Measurements from ENCODE around the gene PEX13. TPM values are rescaled to one million over a fixed set of nuclear protein-coding genes. Genes with fewer than 3 reads are reported as not detected.

The PEX13 gene
- total RNA-seq, 2 donors from 2014 or later = 18.2 to 19.8 TPM

DNA sequence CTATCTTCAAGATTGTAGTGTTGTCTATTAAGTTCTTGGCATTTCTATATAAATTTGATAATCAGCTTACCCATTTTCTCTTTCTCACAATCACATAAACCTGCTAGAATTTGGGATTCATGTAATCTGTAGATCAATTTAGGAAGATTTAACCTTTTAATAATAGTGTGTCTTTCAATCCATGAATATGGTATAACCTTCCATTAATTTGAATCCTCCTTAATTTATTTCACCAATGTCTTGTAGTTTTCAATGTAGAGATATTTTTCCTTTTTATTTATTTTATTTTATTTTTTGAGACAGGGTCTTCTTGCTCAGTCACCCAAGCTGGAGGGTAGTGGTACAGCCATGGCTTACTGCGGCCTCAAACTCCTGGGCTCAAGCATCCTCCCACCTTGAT, 68.4 kb downstream of the PEX13 start:
- WGBS, 2 donors = 100% methylated on average over 1 of the region's 1 CpG
- H3K27me3 ChIP-seq = no peaks in the 10 kb centered on the region
- no peak for ATAC-seq
- TF ChIP-seq, protein P1, sequence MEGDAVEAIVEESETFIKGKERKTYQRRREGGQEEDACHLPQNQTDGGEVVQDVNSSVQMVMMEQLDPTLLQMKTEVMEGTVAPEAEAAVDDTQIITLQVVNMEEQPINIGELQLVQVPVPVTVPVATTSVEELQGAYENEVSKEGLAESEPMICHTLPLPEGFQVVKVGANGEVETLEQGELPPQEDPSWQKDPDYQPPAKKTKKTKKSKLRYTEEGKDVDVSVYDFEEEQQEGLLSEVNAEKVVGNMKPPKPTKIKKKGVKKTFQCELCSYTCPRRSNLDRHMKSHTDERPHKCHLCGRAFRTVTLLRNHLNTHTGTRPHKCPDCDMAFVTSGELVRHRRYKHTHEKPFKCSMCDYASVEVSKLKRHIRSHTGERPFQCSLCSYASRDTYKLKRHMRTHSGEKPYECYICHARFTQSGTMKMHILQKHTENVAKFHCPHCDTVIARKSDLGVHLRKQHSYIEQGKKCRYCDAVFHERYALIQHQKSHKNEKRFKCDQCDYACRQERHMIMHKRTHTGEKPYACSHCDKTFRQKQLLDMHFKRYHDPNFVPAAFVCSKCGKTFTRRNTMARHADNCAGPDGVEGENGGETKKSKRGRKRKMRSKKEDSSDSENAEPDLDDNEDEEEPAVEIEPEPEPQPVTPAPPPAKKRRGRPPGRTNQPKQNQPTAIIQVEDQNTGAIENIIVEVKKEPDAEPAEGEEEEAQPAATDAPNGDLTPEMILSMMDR (IDR thresholded peaks at IDR 0.05) = no peak
- TF ChIP-seq POLR2A (IDR thresholded peaks at IDR 0.05) = no peak
- H3K9me3 ChIP-seq = no peaks in the 10 kb centered on the region
- no peak overlapping the region for H3K4me3 ChIP-seq
- intact Hi-C loops (cut with DNase I) = no loop called here
- peaks cover 0 to 6% of the 10 kb centered on the region in 2 donors for H3K36me3 ChIP-seq (replicated peaks in 1 of 2; ENCODE audit: insufficient read depth in 1 of 2, low read depth in 2 of 2)
- no peak overlapping the region for H3K27ac ChIP-seq
- no peak for DNase-seq
- no peaks in the 10 kb centered on the region for H3K4me1 ChIP-seq

DNA sequence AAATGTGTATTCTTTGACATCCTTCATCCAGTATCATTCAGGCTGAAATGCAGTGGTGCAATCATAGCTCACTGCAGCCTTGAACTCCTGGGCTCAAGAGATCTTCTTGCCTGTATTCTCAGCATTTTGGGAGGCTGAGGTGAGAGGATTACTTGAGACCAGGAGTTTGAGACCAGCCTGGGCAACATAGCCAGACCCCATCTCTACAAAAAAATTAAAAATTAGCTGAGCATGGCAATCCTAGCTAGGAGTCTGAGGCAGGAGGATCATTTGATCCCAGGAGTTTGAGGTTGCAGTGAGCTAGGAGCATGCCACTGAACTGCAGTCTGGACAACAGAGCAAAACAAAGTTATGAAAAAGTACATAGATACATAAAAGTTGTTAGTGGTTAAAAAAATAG, 72.3 kb downstream of the PEX13 start:
- Histone ChIP-seq H3K27ac (no peak overlapping the region), H3K9me3 (no peaks in the 10 kb centered on the region), H3K4me1 (no peaks in the 10 kb centered on the region), H3K4me3 (no peak overlapping the region), H3K36me3 (replicated peaks in 1 of 2; ENCODE audit: insufficient read depth in 1 of 2, low read depth in 2 of 2) (peaks cover 0 to 6% of the 10 kb centered on the region in 2 donors), H3K27me3 (no peaks in the 10 kb centered on the region)
- TF ChIP-seq POLR2A (IDR thresholded peaks at IDR 0.05) = no peak
- TF ChIP-seq, protein P1 (IDR thresholded peaks at IDR 0.05) = no peak
- ATAC-seq (no peak), DNase-seq (no peak)
- intact Hi-C loops (cut with DNase I) = no loop called here

DNA sequence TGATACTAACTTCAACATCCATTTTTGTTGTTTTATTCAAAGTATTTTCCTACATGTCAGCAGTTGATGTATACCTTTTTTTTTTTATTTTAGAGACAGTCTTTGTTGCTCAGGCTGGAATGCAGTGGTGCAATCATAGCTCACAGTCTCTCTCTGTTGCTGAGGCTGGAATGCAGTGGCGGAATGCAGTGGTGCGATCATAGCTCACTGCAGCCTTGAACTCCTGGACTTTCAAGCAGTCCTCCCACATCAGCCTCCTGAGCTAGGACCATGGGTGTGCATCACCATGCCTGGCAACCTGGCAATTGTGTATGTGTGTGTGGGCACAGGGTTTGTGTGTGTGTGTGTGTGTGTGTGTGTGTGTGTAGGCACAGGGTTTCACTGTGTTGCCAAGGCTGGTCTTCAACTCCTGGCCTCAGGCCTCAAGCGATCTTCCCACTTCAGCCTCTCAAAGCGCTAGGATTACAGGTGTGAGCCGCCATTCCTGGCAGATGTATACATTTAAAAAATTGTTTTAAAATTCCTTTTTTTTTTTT, 72.9 kb downstream of the PEX13 start:
- ATAC-seq (no peak), DNase-seq (no peak)
- H3K4me1 ChIP-seq = no peaks in the 10 kb centered on the region
- H3K36me3 ChIP-seq (replicated peaks in 1 of 2; ENCODE audit: insufficient read depth in 1 of 2, low read depth in 2 of 2) = peaks cover 0 to 4% of the 10 kb centered on the region in 2 donors
- intact Hi-C loops (cut with DNase I) = no loop called here
- no peaks in the 10 kb centered on the region for H3K27me3 ChIP-seq
- TF ChIP-seq, protein P1 (IDR thresholded peaks at IDR 0.05) = no peak
- no peak for TF ChIP-seq POLR2A (IDR thresholded peaks at IDR 0.05)
- no peak overlapping the region for H3K4me3 ChIP-seq
- H3K27ac ChIP-seq = no peak overlapping the region
- 78 to 80% methylated on average over 5 of the region's 5 CpGs for WGBS, 2 donors
- no peaks in the 10 kb centered on the region for H3K9me3 ChIP-seq

DNA sequence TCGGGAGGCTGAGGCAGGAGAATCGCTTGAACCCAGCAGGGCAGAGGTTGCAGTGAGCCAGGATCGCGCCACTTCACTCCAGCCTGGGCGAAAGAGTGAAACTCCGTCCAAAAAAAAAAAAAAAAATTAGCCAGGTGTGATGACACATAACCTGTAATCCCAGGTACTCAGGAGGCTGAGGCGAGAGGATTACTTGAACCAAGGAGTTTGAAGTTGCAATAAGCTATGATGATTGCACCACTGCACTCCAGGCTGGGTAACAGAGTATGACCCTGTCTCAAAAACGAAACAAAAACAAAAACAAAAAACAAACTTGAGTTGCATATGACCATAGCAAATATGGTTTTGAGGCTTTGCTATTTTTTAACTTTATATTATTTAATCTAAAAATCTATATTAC, 74.0 kb downstream of the PEX13 start:
- H3K4me1 ChIP-seq = no peaks in the 10 kb centered on the region
- H3K36me3 ChIP-seq (replicated peaks in 1 of 2; ENCODE audit: insufficient read depth in 1 of 2, low read depth in 2 of 2) = no peaks in the 10 kb centered on the region
- no peak overlapping the region for H3K27ac ChIP-seq
- H3K4me3 ChIP-seq = no peak overlapping the region
- DNase-seq (no peak), ATAC-seq (no peak)
- intact Hi-C loops (cut with DNase I) = no loop called here
- H3K9me3 ChIP-seq = no peaks in the 10 kb centered on the region
- no peak for TF ChIP-seq POLR2A (IDR thresholded peaks at IDR 0.05)
- TF ChIP-seq, protein P1 (IDR thresholded peaks at IDR 0.05) = no peak
- no peaks in the 10 kb centered on the region for H3K27me3 ChIP-seq
- 84% methylated on average over 8 of the region's 8 CpGs for WGBS, 2 donors

DNA sequence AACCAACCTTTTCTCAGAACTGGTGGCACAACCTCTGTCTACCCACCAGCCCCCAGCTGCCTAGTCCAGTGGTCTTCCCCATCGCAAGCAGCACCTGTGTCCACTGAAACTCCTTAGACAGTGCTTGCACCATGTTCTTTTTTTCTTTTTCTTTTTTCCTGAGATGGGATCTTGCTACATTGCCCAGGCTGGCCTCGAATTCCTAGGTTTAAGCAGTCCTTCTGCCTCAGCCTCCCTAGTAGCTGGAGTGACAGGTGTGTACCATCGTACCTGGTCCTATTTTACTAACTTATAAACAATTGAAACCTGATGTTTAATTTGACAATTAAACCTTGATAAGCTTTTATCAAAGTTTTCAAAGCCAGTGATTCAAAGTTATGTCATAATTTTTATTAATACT, 78.9 kb downstream of the PEX13 start:
- Histone ChIP-seq H3K4me3 (no peak overlapping the region), H3K27ac (no peak overlapping the region), H3K27me3 (no peaks in the 10 kb centered on the region), H3K4me1 (no peaks in the 10 kb centered on the region), H3K9me3 (no peaks in the 10 kb centered on the region), H3K36me3 (replicated peaks in 1 of 2; ENCODE audit: insufficient read depth in 1 of 2, low read depth in 2 of 2) (no peaks in the 10 kb centered on the region)
- TF ChIP-seq, protein P1 (IDR thresholded peaks at IDR 0.05) = no peak
- no peak for TF ChIP-seq POLR2A (IDR thresholded peaks at IDR 0.05)
- WGBS, 2 donors = 97% methylated on average over 3 of the region's 3 CpGs
- ATAC-seq (no peak), DNase-seq (no peak)
- intact Hi-C loops (cut with DNase I) = no loop called here
